Activated naive CD8-positive, alpha-beta T cell treated with anti-CD3 and anti-CD28 coated beads for 36 hours (primary cell): ENCODE data around the gene GDF2. TPM values are rescaled to one million over a fixed set of nuclear protein-coding genes. Genes with fewer than 3 reads are reported as not detected.

Source experiments
- DNase-seq: peaks from one replicate; pipeline ENCODE4 v3.0.0; 2021
- H3K27ac Mint-ChIP-seq: one replicate; pipeline ENCODE4 v1.8.0; 2022; ENCODE audit warnings: mild to moderate bottlenecking, moderate library complexity, mixed read lengths
- H3K27me3 Mint-ChIP-seq: one replicate; pipeline ENCODE4 v1.8.0; 2022; ENCODE audit warnings: mild to moderate bottlenecking, mixed read lengths
- H3K36me3 Mint-ChIP-seq: one replicate; pipeline ENCODE4 v1.8.0; 2021; ENCODE audit warnings: mild to moderate bottlenecking, mixed read lengths
- H3K4me1 Mint-ChIP-seq: one replicate; pipeline ENCODE4 v1.8.0; 2021; ENCODE audit warnings: mixed read lengths
- H3K4me3 Mint-ChIP-seq: one replicate; pipeline ENCODE4 v1.8.0; 2022; ENCODE audit warnings: mild to moderate bottlenecking, moderate library complexity, mixed read lengths
- H3K9me3 Mint-ChIP-seq: one replicate; pipeline ENCODE4 v1.8.0; 2022; ENCODE audit warnings: mixed read lengths
- total RNA-seq, 2 experiments: library from RNA; stranded (reverse); gene quantifications; one replicate each; pipeline ENCODE4 v1.2.3, GENCODE V29; 2021

GDF2 gene
- total RNA-seq, 2 experiments from 2014 or later, result not detected

- Mint-ChIP-seq H3K36me3 (no peaks in the 10 kb centered on the region), H3K27ac (no peak overlapping the region)
Observed at GRCh38 chr10:47314416-47314970, 7.8 kb upstream of the GDF2 start.

DNA sequence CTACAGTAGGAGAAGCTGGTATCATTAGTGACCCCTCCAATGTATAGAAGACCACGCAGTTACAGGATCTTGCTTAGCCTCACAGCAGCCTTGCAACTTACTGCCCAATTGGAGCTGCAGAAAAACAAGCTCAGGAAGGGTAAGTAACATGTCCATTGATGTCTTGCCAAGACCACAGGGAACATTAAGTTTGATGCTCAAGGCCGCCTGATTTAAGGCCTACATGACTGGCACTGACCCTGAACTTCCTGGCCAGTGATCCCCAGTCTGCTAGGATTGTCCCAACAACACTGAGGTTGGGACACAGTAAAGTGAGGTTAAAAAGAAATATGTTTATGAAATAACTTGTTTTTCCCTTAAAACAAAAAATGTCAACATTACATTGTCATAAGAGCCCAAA lies 6.8 kb upstream of the GDF2 start:
- Mint-ChIP-seq H3K27me3 (no peaks in the 10 kb centered on the region), H3K9me3 (no peaks in the 10 kb centered on the region), H3K4me1 (peaks cover 18% of the 10 kb centered on the region), H3K4me3 (no peak overlapping the region), H3K27ac (no peak overlapping the region), H3K36me3 (no peaks in the 10 kb centered on the region)
- no peak for DNase-seq

More at GRCh38 chr10:47314416-47314970, 7.8 kb upstream of the GDF2 start:
- no peaks in the 10 kb centered on the region for H3K27me3 Mint-ChIP-seq
- no peaks in the 10 kb centered on the region for H3K9me3 Mint-ChIP-seq
- no peak for DNase-seq
- H3K4me3 Mint-ChIP-seq, result no peak overlapping the region
- H3K4me1 Mint-ChIP-seq, result peaks cover 18% of the 10 kb centered on the region

GRCh38 chr10:47316131-47316530 lies 6.1 kb upstream of the GDF2 start:
- H3K27ac Mint-ChIP-seq, result no peak overlapping the region

GRCh38 chr10:47317251-47317650 lies 5.0 kb upstream of the GDF2 start:
- Mint-ChIP-seq H3K4me3 (no peak overlapping the region), H3K9me3 (no peaks in the 10 kb centered on the region), H3K27me3 (no peaks in the 10 kb centered on the region), H3K27ac (no peak overlapping the region), H3K4me1 (peaks cover under 1% of the 10 kb centered on the region), H3K36me3 (no peaks in the 10 kb centered on the region)
- DNase-seq, result no peak

More at GRCh38 chr10:47316131-47316530, 6.1 kb upstream of the GDF2 start:
- Mint-ChIP-seq H3K9me3 (no peaks in the 10 kb centered on the region), H3K36me3 (no peaks in the 10 kb centered on the region), H3K4me3 (no peak overlapping the region), H3K4me1 (peaks cover 12% of the 10 kb centered on the region), H3K27me3 (no peaks in the 10 kb centered on the region)
- DNase-seq, result no peak

DNA sequence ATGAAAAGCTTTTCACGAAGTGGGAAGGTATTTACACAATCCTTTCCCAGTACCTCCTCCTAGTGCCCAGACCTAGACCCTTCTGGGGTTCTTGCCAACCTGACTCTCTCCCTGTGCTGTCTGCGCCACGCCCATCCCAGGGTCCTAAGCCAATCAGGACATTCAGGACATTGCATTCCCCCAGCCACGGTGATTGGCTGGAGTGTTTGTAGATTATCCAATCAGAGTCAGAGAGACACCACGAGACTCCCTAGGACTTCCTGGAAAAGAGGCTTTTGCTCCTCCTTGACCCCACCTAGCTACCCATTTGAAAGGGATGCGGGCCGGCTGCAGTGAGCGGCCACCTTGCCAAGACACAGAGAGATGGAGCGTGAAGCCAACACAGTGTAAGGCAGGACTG lies 3.5 kb upstream of the GDF2 start:
- Mint-ChIP-seq H3K27ac (no peak overlapping the region), H3K4me1 (no peaks in the 10 kb centered on the region), H3K36me3 (no peaks in the 10 kb centered on the region), H3K4me3 (no peak overlapping the region), H3K27me3 (no peaks in the 10 kb centered on the region), H3K9me3 (no peaks in the 10 kb centered on the region)
- DNase-seq, result no peak

GRCh38 chr10:47319784-47320183 lies 2.5 kb upstream of the GDF2 start:
- Mint-ChIP-seq H3K36me3 (no peaks in the 10 kb centered on the region), H3K27me3 (no peaks in the 10 kb centered on the region), H3K9me3 (no peaks in the 10 kb centered on the region), H3K27ac (no peak overlapping the region), H3K4me3 (no peak overlapping the region), H3K4me1 (no peaks in the 10 kb centered on the region)
- no peak for DNase-seq

DNA sequence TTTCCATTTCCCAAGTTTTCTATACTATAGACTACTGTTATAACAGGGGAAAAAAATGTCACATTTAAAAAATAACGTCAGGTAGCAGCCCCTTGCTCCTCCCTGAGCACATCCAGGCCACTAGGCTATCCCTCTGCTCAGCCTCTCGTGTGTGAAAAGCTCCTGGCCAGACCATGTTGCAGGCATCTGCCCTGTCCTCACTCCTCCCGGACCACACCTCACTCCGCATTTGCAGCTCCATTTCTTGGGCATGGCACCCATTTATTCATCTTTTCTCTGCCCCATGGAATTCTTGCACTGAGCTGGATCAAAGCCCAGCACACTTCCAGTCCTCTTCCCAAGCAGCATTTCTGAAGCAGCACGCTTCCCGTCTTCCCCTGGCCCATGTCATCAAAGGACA lies 1.4 kb upstream of the GDF2 start:
- Mint-ChIP-seq H3K27ac (no peak overlapping the region), H3K27me3 (no peaks in the 10 kb centered on the region)
- DNase-seq, result no peak

GRCh38 chr10:47321521-47322195 lies 596 bp upstream of the GDF2 start:
- Mint-ChIP-seq H3K27me3 (no peaks in the 10 kb centered on the region), H3K4me3 (no peak overlapping the region), H3K27ac (no peak overlapping the region), H3K4me1 (no peaks in the 10 kb centered on the region), H3K9me3 (no peaks in the 10 kb centered on the region), H3K36me3 (no peaks in the 10 kb centered on the region)
- no peak for DNase-seq

More for the DNA sequence above, 1.4 kb upstream of the GDF2 start:
- no peak overlapping the region for H3K4me3 Mint-ChIP-seq
- no peaks in the 10 kb centered on the region for H3K9me3 Mint-ChIP-seq
- H3K4me1 Mint-ChIP-seq, result no peaks in the 10 kb centered on the region
- no peaks in the 10 kb centered on the region for H3K36me3 Mint-ChIP-seq

DNA sequence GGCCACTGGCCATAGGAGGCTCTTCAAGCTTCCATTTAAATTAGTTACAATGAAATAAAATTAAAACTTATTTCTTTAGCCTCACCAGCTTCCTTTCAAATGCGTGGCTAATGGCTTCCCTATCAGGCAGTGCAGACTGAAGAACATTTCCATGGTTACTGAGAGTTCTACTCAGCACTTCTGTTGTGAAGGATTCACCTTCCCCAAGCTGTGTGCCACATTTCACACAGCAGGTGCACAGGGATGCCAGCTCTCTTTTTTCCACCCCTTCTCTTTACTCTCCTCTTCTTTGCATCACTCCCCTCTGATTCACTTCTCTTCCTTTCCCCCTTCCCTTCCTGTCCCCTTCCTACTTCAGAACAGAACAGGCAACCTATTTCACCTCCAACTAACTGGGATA lies 833 bp downstream of the GDF2 start:
- H3K9me3 Mint-ChIP-seq, result no peaks in the 10 kb centered on the region
- DNase-seq, result no peak
- H3K4me1 Mint-ChIP-seq, result no peaks in the 10 kb centered on the region
- no peaks in the 10 kb centered on the region for H3K36me3 Mint-ChIP-seq
- H3K27ac Mint-ChIP-seq, result no peak overlapping the region
- no peak overlapping the region for H3K4me3 Mint-ChIP-seq
- no peaks in the 10 kb centered on the region for H3K27me3 Mint-ChIP-seq

- Mint-ChIP-seq H3K4me3 (no peak overlapping the region), H3K36me3 (no peaks in the 10 kb centered on the region)
- DNase-seq, result no peak
Observed at GRCh38 chr10:47323636-47324296, 1.5 kb downstream of the GDF2 start.

DNA sequence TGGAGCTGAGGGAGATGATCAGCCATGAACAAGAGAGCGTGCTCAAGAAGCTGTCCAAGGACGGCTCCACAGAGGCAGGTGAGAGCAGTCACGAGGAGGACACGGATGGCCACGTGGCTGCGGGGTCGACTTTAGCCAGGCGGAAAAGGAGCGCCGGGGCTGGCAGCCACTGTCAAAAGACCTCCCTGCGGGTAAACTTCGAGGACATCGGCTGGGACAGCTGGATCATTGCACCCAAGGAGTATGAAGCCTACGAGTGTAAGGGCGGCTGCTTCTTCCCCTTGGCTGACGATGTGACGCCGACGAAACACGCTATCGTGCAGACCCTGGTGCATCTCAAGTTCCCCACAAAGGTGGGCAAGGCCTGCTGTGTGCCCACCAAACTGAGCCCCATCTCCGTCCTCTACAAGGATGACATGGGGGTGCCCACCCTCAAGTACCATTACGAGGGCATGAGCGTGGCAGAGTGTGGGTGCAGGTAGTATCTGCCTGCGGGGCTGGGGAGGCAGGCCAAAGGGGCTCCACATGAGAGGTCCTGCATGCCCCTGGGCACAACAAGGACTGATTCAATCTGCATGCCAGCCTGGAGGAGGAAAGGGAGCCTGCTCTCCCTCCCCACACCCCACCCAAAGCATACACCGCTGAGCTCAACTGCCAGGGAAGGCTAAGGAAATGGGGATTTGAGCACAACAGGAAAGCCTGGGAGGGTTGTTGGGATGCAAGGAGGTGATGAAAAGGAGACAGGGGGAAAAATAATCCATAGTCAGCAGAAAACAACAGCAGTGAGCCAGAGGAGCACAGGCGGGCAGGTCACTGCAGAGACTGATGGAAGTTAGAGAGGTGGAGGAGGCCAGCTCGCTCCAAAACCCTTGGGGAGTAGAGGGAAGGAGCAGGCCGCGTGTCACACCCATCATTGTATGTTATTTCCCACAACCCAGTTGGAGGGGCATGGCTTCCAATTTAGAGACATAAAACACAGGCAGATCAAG lies 3.3 kb downstream of the GDF2 start:
- DNase-seq, result no peak
- Mint-ChIP-seq H3K27ac (no peak overlapping the region), H3K27me3 (no peaks in the 10 kb centered on the region), H3K4me3 (no peak overlapping the region), H3K9me3 (no peaks in the 10 kb centered on the region), H3K36me3 (no peaks in the 10 kb centered on the region), H3K4me1 (no peaks in the 10 kb centered on the region)

More at GRCh38 chr10:47323636-47324296, 1.5 kb downstream of the GDF2 start:
- Mint-ChIP-seq H3K4me1 (no peaks in the 10 kb centered on the region), H3K27me3 (no peaks in the 10 kb centered on the region), H3K27ac (no peak overlapping the region), H3K9me3 (no peaks in the 10 kb centered on the region)

DNA sequence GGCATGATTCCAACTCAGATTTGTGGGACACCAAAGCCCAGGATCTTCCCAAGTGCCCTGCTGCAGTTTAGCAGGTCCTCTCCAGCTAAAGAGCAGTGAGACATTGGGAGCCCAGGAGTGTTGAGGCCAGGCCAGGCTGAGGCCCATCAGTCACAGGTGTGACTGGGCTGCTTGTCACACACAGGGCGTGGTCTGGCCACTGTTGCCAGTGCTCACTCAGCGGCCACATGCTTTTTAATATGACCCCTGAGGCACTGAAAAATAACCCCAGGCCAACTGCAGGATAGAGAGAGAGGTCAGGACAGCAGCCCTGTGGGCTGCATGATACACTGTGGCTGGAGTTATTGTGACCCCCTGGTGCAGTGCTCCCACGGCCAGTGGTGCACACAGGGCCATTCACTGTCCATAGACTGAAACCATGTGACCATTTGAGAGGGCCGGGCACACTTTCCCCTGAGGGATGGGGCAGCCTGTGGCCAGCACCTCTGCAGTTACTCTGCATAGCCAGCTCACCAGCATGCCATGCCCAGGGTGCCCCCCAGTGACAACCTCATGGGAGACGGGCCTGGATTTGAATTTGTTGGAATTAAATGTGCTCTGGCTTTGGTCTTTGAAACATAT lies 4.2 kb downstream of the GDF2 start:
- Mint-ChIP-seq H3K9me3 (no peaks in the 10 kb centered on the region), H3K27me3 (no peaks in the 10 kb centered on the region), H3K27ac (no peak overlapping the region), H3K4me3 (no peak overlapping the region), H3K36me3 (no peaks in the 10 kb centered on the region), H3K4me1 (no peaks in the 10 kb centered on the region)
- DNase-seq, result no peak

DNA sequence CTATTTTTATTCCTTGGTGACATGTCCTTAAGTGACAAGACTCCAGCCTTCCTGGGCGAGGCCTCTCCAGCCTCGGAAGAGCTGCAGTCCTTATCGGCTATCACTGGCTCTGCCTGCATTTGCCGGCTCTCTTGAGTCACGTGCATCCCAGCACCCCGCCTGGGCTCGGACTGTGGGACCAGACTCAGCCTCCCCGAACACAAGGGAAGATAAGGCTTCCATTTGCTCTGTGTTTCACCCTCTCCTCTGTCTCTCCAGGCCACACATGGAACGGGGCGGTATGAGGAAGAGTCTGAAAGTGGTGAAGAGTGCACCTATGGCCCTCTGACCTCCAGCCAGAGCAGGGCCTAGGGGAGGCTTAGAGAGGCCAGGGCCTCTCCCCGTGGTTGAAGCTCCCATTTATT lies 4.7 kb downstream of the GDF2 start:
- no peaks in the 10 kb centered on the region for H3K36me3 Mint-ChIP-seq
- no peak overlapping the region for H3K27ac Mint-ChIP-seq
- no peak for DNase-seq
- no peaks in the 10 kb centered on the region for H3K9me3 Mint-ChIP-seq
- no peak overlapping the region for H3K4me3 Mint-ChIP-seq
- H3K4me1 Mint-ChIP-seq, result no peaks in the 10 kb centered on the region
- H3K27me3 Mint-ChIP-seq, result no peaks in the 10 kb centered on the region

DNA sequence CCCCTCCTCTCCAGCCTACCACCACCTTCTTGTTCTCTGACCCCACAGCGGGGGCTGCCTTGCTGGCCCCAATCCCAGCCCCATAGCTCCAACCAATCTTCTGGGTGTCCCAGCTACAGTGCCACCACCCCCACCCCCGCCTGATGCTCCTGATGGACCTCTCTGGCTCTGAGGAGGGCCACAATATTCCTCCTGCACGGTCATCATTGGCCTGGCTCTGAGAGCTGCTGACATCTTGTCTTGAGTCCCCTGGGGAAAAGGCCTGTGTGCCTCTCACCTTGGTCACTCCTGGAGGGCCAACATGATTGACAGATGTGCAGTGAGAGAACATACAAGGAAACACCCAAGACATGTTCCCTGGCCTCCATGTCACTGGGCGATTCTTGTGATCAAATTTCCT lies 7.6 kb downstream of the GDF2 start:
- Mint-ChIP-seq H3K27me3 (no peaks in the 10 kb centered on the region), H3K9me3 (no peaks in the 10 kb centered on the region)

More for the DNA sequence above, 7.6 kb downstream of the GDF2 start:
- Mint-ChIP-seq H3K4me3 (no peak overlapping the region), H3K36me3 (no peaks in the 10 kb centered on the region), H3K4me1 (no peaks in the 10 kb centered on the region), H3K27ac (no peak overlapping the region)
- DNase-seq, result no peak
